Activated T-cell treated with anti-CD3 and anti-CD28 coated beads, Interleukin-2, amount 50 U/mL, for 48 hours (primary cell): ENCODE measurements around the gene CDK5RAP2.
"Not testable (repeated sequence)": the region's sequence is repeated elsewhere in the genome, so short reads cannot be mapped to it uniquely, and the experiment has no call there.

Experiments used
- DNase-seq, 2 experiments: peaks; one replicate each; pipeline ENCODE4 v3.0.0-alpha.2; 2020

CDK5RAP2 gene

DNA sequence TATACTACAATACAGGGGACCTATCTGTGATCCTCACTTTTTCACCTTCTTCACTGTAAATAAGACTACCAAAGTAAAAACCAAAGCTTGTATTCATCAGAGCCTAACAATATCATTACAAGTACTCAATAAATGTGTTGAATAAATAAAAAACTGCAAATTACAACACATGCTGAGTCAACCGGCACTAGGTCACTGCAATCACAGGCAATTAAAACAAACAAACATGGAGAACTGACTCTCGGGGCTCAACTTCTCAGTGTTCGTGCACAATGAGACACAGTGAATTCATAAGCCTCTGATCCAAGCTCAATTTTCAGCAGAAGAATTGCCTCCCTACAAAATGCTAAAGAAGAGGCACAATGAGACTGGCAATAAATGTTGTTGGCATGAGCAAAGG is 69.2 kb downstream of the CDK5RAP2 start:
- no peak for DNase-seq

DNA sequence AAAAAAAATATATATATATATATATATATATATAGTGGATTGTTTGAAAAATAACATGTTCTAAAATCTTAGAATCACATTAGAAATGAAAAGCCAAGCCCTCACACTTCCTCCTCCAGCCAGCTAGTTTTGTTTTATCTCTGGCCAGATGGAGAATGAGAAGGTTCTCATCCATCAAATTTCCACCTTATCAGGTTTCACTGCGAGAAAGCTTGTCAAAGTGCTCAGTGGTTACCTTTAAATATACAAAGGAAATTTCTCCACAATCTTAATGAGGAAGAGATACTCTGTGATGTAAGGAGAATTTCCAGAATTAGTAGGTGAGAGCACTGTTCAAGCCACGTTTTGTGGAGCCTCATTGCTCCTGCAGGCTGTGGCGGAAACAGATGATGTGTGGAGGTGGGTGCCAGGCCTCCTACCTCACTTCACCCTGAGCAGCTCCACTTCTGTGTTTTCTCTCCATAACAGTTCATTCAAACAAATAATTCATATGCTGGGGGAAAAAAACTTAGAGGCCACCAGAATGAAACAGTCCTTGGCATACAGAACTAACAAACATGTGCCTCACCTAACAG is 71.9 kb downstream of the CDK5RAP2 start:
- DNase-seq: no peak

DNA sequence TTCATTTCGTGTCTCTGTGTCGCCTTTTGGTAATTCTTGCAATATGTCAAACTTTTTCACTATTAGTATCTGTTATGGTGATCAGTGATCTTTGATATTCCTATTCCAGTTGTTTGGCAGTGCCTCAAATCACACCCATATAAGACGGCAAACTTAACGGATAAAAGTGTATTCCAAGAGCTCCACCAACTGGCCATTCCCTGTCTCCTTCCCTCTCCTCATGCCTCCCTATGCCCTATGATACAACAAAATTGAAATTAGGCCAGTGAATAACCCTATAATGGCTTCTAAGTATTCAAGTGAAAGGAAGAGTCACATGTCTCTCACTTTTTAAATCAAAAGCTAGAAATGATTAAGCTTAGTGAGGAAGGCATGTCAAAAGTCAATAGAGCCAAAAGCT is 74.8 kb downstream of the CDK5RAP2 start:
- no peak for DNase-seq

DNA sequence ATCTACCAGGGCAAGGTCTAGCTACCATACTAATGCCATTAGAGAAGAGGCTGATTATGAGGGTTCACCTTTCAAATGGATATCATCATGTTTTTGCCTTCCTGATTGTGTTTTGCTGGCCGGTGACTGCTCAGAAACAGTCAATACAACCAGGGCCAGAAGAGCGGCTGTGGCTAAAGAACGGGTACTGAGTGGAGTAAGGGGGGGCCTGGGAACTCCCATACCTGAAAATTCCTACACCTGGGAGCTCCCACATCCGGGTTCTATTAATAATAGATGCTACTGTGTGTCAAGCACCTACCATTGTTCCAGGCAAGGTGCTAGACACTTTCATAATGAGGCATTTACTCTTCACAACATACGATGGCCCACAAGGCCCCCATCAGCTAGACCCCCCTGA is 79.2 kb downstream of the CDK5RAP2 start:
- DNase-seq: no peak

DNA sequence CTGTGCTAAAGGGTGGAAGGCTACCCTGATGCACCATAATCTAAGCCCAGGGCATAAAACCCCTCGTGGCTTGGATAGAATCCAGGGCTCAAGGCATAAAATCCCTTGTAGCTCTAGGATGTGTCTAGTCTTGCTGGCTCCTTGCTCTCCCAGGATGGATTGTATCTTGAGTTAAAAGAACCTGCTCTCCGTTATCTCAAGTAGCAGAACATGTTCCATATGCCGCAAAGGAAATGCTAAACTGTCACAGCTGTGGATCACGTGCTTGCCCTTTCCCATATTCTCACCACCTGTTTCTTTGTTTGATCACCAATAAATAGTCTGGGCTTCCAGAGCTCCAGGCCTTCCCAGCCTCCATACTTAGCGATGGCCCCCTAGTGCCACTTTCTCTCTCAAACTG is 82.1 kb downstream of the CDK5RAP2 start:
- not testable (repeated sequence) for DNase-seq

DNA sequence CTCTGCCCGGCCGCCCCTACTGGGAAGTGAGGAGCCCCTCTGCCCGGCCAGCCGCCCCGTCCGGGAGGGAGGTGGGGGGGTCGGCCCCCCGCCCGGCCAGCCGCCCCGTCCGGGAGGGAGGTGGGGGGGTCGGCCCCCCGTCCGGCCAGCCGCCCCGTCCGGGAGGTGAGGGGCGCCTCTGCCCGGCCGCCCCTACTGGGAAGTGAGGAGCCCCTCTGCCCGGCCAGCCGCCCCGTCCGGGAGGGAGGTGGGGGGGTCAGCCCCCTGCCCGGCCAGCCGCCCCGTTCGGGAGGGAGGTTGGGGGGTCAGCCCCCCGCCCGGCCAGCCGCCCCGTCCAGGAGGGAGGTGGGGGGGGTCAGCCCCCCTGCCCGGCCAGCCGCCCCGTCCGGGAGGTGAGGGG is 83.5 kb downstream of the CDK5RAP2 start:
- DNase-seq: not testable (repeated sequence)

DNA sequence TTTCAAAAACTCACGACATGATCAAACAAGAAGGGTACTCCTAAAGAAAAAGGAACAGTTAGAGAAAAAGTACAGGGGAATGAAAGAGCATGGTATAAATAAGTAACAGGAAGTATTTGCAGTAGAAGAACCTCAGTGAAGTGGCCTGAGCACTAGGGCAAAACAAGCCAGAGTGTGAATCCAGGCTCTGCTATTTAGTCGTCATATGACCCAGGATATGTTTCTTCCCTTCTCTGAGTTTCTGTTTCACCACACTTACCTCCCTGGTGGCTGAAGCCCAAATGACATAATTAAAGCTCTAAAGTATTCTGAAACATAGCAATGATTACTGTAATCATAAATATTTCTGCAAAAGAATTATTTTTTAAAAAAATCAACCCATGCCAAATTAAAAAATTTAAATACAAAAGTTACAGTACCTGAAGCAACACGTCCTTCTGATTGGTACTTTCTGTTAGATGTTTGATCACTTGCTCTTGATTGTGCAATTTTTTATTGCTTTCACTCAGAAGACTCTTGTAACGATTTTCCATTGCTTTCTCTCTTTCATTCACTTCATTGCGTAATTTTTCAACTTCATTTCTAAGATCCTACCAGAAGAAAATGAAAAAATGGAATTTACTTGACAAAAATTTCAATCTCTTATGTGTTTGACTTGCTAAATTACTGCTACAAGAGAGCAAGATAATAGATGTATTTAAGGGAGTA is 88.9 kb downstream of the CDK5RAP2 start:
- no peak for DNase-seq

DNA sequence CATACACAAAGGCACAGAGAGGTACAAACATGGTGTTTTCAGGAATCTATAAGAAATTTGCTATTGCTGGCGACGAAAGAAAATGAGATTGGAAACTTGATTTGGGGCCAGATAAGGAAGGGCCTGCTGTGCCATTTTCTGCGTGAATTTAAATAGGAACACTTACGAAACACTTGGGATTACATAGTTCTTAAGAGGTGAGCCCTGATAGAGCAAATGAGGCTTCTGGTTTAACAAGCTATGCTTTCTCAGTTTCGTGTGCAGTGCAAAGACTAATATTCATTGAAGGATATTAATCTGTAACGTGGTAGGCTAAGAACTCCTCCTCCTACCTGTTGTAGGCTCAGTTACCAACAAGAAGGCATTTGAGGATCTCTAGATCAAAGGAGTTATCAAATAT is 93.1 kb downstream of the CDK5RAP2 start:
- DNase-seq: no peak

DNA sequence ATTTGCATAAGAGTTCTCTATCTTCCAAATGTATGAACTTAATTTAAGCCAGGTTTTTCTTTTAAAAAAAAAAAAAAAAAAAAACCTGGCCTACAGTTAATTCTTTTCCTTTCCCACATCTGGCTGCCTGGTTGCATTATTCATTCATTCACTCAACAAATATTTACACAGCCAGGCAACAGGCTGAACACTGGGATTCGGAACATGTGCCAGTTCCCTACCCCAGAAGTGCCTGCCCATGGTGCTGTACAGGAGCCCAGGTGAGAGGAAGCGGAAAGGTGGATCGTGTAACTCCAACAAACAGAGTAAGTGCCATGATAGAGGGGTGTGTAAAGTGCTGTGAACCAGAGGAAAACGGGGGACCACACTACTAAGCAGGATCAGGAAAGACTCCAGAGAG is 93.6 kb downstream of the CDK5RAP2 start:
- DNase-seq: no peak

DNA sequence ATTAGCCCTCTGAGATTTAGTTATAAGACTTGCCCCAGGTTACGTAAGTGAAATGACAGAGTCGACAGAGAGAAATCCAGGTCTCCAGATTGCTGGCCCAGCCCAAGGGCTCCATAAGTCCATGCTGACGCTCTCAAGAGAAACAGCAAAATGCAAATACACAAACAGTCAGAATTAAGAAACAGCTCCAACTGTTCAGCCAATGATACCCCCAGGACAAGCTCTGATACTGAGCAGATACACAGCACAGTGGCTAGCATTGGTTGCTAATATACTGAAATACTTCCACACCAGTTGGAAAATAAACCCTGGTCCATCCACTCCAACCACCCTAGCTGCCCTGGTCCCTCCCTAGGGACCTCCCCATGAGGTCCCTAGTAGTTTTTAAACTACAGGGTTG is 94.2 kb downstream of the CDK5RAP2 start:
- no peak for DNase-seq

DNA sequence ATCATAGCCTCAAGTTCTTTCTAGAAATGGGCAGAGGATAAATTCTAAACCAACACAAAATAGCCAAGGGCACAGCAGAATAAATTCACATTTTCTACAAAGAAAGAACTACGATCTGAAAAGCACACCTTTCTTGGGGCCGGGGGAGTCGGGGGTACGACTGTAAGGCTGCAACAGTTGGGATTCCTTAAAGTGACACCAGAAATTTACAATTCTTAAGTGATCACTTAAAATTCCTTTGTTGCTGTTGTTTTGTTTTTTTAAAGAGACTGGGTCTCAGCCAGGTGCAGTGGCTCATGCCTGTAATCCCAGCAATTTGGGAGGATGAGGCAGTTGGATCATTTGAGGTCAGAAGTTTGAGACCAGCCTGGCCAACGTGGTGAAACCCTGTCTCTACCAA is 95.8 kb downstream of the CDK5RAP2 start:
- no peak for DNase-seq

DNA sequence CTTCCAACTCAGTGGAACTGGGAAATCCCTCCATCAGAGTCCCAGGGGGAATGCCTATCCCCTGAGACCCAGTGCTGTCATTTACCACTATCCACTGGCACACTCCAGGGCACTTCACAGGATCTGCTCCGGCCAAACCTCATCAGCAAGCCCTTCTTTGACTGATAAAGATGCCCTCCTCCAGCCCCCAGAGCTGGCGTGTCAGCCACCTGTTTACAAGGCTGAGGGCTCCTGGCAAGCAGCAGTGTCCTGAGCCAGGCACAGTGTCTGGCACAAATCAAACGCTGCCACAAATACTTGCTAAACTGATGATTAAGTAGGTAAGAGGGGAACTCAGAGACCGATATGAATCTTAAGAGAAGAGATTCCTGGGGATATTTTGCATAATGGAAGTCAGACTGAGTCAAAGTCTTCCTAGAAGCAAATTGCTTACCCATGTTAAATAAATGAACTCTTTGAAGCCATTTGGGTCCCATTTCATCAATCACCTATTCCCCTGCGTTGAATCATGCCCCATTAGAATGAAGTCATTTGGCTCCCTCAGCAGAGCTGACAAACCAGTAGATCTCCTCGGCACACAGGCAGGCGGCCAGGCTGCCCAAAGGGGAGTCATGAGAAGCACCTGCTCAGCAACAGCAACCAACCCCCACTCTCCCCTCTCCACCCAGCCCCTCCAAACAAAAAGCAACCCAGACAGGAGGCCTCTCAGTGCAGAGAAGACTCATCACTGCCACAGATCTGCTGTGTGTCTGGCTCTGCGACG is 97.4 kb downstream of the CDK5RAP2 start:
- no peak for DNase-seq

DNA sequence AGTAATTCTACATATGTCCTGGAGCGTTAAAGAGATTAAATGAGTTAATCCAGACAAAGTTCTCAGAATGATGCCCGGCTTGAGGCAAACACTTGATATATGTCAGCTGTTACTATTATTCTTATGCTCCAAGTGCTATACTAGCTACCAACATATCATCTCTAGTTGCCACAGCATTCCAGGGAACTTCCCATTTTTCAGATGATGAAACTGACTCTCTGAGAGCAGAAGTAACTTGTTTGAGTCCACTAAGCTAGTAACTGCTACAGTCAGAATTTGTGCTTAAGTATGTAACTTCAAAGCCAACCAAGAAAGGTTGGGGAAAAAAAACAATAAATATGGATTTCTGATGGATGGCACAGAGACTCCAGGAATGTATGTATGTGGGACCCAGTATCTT is 98.1 kb downstream of the CDK5RAP2 start:
- no peak for DNase-seq

DNA sequence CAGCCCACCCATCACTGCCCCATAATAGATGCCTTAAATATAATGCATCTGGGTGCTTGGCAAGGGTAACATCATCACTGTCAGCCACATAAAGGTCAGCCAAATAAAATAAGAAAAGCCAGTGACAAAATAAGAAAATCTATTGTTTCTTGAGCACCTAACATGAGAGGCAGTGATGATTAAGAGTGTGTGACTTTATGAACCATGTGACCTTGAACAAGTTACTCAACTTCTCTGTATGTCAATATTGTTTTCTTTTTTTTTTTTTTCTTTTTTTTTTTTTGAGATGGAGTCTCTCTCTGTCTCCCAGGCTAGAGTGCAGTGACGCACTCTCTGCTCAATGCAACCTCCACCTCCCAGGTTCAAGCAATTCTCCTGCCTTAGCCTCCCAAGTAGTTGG is 98.7 kb downstream of the CDK5RAP2 start:
- DNase-seq: no peak

DNA sequence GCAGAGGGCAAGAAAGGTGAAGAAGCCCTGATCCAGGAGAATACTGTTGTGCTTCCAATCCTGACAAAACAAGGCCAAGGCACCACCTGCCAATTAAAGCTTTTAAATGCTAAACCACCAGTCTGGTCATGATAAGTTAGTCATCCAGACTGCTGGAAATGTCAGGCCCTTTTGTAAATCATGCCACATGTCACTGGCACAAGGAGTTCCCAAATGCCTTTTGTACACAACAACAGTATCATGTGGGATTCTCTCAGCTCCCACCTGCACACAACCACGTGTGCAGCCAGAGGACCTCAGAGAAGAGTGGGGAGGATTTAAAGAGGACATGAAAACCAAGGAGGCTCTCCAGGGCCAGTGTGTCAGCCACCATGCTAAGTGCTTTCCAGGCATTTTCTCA is 99.3 kb downstream of the CDK5RAP2 start:
- DNase-seq: no peak

DNA sequence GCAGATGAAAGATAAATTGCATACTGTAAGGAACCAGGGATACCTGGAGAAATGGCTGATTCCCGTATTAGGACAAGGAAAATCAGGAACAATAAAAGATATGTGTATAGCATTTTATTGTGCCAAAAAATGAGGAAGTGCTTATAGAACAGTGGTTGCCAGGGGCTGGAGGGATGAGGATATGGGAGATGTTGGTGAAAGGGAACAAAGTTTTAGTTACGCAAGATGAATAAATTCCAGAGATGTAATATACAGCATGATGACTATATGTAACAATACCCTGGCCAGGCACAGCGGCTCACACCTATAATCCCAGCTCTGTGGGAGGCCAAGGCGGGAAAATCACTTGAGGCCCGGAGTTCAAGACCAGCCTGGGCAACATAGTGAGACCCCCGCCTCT is 101.8 kb downstream of the CDK5RAP2 start:
- DNase-seq: no peak

DNA sequence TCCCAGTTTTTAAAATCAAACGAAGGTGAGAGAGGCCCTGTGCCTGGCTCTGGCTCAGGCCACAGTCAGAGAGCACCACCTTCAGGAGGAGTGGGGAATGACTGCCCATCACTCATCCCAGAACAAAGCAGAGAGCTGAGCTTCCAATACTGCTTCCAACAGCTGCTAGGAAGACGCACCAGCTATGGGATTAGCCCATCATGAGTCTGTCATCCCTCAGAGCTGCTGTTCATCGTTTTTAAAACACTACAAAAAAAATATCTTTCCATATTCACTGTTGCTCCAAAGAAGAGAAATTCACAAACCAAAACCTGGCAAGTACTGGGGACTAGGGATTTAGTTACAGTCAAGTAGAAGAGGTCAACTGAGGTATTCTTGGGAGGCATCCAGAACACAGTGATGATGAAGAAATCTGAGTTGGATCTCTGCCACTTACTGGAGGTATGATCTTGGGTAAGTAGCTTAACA is 102.4 kb downstream of the CDK5RAP2 start:
- peak; percentile 34 to 52 for DNase-seq

DNA sequence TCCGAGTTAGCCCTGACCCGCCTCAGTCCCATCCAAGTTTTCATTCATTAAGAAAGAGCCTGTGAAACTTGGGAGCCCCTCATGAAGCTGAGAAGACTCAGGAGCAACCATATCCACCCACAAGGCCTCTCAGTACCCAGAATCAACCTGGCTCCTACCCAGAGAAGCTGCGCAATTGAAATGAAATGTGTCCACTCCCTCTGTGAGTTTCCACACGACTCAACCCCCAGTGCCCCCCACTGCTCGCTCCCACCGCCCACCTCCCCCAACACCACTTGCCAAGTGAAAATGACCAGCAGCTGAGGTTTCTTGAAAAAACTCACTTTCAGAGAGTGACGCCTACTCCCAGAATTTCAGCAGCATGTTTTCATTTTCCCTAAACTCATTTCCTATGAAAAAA is 104.6 kb downstream of the CDK5RAP2 start:
- no peak for DNase-seq

DNA sequence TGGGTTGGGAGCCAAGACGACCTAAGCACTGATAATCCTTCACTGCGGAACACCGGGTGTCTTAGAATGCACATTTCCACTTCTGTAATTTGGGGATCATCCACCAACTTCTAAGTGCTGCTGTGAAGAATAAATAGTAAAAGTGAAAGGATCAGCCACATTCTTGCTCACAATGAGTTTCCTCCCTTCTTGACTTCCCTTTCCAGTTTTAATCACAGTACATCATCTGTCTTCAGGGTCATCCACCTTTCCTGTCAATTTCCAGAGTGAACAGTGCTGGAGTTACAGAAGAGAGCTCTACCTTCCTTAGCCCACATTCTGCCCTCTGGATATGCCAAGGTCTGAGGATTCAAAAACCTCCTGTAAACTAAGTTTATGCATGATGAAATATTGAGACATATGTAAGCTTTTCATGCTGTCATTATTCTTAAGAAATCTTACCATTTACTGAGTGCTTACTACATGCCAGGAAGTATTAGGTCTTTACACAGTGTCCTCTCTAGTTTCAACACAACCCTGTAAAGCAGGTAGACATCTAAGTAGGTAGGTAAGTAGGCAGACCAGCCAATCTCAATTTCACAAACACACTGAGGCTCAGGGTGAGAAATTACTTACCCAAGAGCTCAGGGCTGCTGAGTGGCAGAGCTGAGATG is 105.2 kb downstream of the CDK5RAP2 start:
- DNase-seq: no peak

DNA sequence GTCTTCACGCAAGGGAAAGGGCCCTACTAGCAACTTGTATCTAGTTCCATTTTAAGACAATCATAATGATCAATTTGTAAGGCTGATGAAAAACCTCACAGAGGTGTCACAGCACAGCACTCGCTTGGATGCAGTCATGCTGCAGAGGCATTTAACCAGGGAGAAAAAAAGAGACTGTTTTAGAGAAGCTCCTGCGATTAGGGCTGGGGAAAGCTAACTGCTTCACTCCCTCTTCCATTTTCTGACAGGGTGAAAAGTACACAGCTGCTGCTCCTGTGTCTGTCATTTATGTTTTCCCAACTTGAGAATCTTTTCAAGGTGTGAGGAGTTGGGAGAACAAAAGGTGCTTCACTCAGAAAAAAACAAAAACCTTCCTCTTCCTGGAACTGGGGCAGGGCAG is 106.4 kb downstream of the CDK5RAP2 start:
- DNase-seq: no peak

DNA sequence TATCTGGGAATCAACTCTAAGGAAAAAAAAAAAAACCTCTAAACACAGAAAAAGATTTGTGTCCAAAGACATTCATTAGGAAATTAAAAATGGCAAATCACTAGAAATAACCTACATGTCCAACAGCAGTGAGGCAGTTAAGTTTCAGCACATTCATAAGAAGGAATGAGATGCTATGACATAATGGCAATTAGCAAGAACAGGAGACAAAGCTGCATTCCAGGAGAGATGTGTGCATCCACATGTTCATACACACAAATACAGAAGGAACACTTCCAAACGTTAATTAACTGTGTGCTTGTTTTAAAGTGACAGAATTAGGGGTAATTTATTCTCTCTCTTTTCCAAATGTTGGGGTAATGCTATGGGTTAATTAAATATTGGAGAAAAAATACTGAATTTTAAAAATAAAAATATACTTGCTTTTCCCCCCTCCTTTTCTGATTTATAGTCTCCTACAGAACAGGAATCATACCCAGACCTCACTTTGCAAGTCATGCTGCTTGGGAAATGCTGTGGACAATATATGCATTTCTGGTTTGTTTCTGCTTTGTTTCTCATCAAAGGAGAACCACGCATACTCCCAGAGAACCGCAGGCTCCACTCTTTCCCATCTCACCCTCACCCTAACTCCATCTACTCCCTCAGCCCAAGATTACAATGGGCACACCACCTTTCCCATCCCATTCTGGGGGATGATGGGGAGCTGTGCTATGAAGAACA is 114.1 kb downstream of the CDK5RAP2 start:
- no peak for DNase-seq

DNA sequence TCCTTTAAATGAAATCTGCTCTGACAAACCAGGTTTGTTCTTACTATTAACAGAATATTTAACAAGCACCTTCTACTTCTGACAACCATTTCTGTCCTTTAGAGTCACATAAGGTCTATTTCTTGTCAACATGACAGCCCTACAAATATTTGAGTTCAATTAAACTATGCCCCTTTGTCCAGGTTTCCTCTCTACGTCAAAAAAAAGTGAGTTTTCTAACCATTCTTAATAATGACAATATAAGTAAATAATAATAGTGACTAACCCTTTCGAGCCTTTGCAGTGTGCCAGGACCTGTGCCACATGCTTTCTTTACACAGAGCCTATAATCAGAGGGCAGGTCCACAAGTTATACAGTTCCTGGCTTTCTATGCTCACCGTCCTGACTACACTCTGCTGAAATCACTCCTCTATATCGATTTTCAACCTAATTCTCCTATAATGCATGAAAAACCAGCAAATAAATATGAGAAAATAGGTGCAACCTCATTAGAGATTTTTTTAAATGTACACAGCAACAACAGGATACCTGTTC is 115.0 kb downstream of the CDK5RAP2 start:
- no peak for DNase-seq
